HL-60 (cell line): Measurements from ENCODE around the gene YBEY.

Experiments
- DNase-seq, 2 experiments: peaks; one replicate each; pipeline ENCODE4 v3.0.0-alpha.2; 2010 to 2020; ENCODE audit warnings: low read depth in 1 of 2, low spot score in 1 of 2
- H3K27ac ChIP-seq: fragments of 250-450 bp; sonication (Bioruptor Pico); replicated peaks from 2 replicates; pipeline ENCODE4 v1.5.1; 2020; ENCODE audit warnings: mild to moderate bottlenecking, moderate library complexity
- H3K27me3 ChIP-seq: fragments of 250-450 bp; sonication (Bioruptor Pico); 2 replicates; pipeline ENCODE4 v1.5.1; 2021; ENCODE audit warnings: mild to moderate bottlenecking, moderate library complexity; ENCODE audit not compliant: insufficient read depth, poor library complexity, severe bottlenecking
- H3K4me3 ChIP-seq: replicated peaks from 2 replicates; pipeline ENCODE4 v1.5.1; 2011; ENCODE audit warnings: mild to moderate bottlenecking, control low read depth, low read length; ENCODE audit not compliant: insufficient read depth
- CTCF ChIP-seq: IDR thresholded peaks from one replicate; pipeline ENCODE4 v1.5.1; 2011; ENCODE audit warnings: low read length, control low read depth, inconsistent platforms; ENCODE audit not compliant: insufficient read depth
- GABPA ChIP-seq: IDR thresholded peaks from 2 replicates; pipeline ENCODE4 v1.6.1; 2012; ENCODE audit warnings: low read depth
- POLR2AphosphoS5 ChIP-seq: IDR thresholded peaks from 2 replicates; pipeline ENCODE4 v1.6.1; 2012; ENCODE audit warnings: low read depth
- REST ChIP-seq: IDR thresholded peaks from 2 replicates; pipeline ENCODE4 v1.6.1; 2012; ENCODE audit warnings: low read depth; ENCODE audit not compliant: insufficient replicate concordance
- SPI1 ChIP-seq: IDR thresholded peaks from 2 replicates; pipeline ENCODE4 v1.6.1; 2012; ENCODE audit warnings: low read depth, mild to moderate bottlenecking, borderline replicate concordance

The YBEY gene

GRCh38 chr21:46243325-46243724, 42.8 kb upstream of the YBEY start:
- TF ChIP-seq REST = no peak
- TF ChIP-seq CTCF = no peak
- TF ChIP-seq SPI1 = no peak
- TF ChIP-seq POLR2AphosphoS5 = no peak
- Histone ChIP-seq H3K27ac (no peak overlapping the region), H3K4me3 (no peak overlapping the region), H3K27me3 (no peaks in the 10 kb centered on the region)
- DNase-seq = no peak

GRCh38 chr21:46243960-46244361, 42.2 kb upstream of the YBEY start:
- TF ChIP-seq REST (no peak), SPI1 (no peak), POLR2AphosphoS5 (no peak), GABPA (no peak), CTCF (no peak)
- H3K4me3 ChIP-seq = no peak overlapping the region
- H3K27ac ChIP-seq = no peak overlapping the region
- no peaks in the 10 kb centered on the region for H3K27me3 ChIP-seq
- DNase-seq = no peak

GRCh38 chr21:46244602-46245001, 41.5 kb upstream of the YBEY start:
- DNase-seq = no peak
- no peak; the same call in 1 of the 2 replicates for TF ChIP-seq POLR2AphosphoS5
- TF ChIP-seq SPI1 = no peak
- TF ChIP-seq REST = no peak
- no peak for TF ChIP-seq CTCF
- TF ChIP-seq GABPA = no peak
- H3K27me3 ChIP-seq = no peaks in the 10 kb centered on the region
- no peak overlapping the region for H3K4me3 ChIP-seq
- no peak overlapping the region for H3K27ac ChIP-seq
